ENCODE results near the gene DAB1. TPM values are rescaled to one million over a fixed set of nuclear protein-coding genes. Genes with fewer than 3 reads are reported as not detected.

The DAB1 gene
- total and polyA plus RNA-seq, 2 of the 8 experiments (the other 6 are each of a cell fraction or from before 2014, with no cell fraction given) = 4.4 to 11.8 TPM

GRCh38 chr1:57471995-57472394 is 48.1 kb upstream of the DAB1 start:
- H3K27ac ChIP-seq (ENCODE audit: low read depth, low read length) = no peak overlapping the region
- no peak for FAIRE-seq
- peaks cover 0 to 3% (median 0%) of the 10 kb centered on the region in 4 experiments; a peak in 2 of 7 replicates for H3K4me1 ChIP-seq (replicated peaks in 1 of 4; ENCODE audit: control insufficient read depth in 3 of 4, insufficient read depth in 4 of 4, low read length in 3 of 4)
- H3K23me2 ChIP-seq (ENCODE audit: low read depth, low read length) = no peaks in the 10 kb centered on the region
- H2BK20ac ChIP-seq (ENCODE audit: low read length) = peak overlapping the region; percentile 41; the same call in 1 of the 2 replicates
- no peak overlapping the region for H4K8ac ChIP-seq (ENCODE audit: extremely low read depth, insufficient read depth, low read length)
- TF ChIP-seq NRF1 (IDR thresholded peaks at IDR 0.05; ENCODE audit: low read depth, low read length) (no peak), ZNF274 (IDR thresholded peaks at IDR 0.05; ENCODE audit: borderline replicate concordance, extremely low read depth, low read length) (no peak), BRCA1 (IDR thresholded peaks at IDR 0.05; ENCODE audit: low read depth, low read length) (no peak), NANOG (IDR thresholded peaks at IDR 0.05; ENCODE audit: insufficient read depth, low read depth, low read length, poor library complexity, severe bottlenecking) (no peak), EZH2 (IDR thresholded peaks at IDR 0.05; ENCODE audit: low read depth, low read length, severe bottlenecking) (no peak), EGR1 (IDR thresholded peaks at IDR 0.05; ENCODE audit: borderline replicate concordance, low read depth, low read length) (no peak), RNF2 (IDR thresholded peaks at IDR 0.05; ENCODE audit: borderline replicate concordance, low read depth, low read length, missing control alignments, poor library complexity, severe bottlenecking) (no peak), CHD1 (IDR thresholded peaks at IDR 0.05; ENCODE audit: low read depth, low read length) (no peak), E2F6 (IDR thresholded peaks at IDR 0.05) (no peak), TAF7 (optimal IDR thresholded peaks at IDR 0.05; ENCODE audit: borderline replicate concordance, low read depth, low read length) (no peak), SP4 (IDR thresholded peaks at IDR 0.05; ENCODE audit: low read length) (no peak), JUN (IDR thresholded peaks at IDR 0.05; ENCODE audit: low read depth, low read length) (no peak), HDAC2 (IDR thresholded peaks at IDR 0.05; ENCODE audit: borderline replicate concordance in 1 of 2, low read depth in 2 of 2, low read length in 2 of 2) (no peak)
- no peaks in the 10 kb centered on the region for H4K20me1 ChIP-seq (replicated peaks in 1 of 2; ENCODE audit: control insufficient read depth in 1 of 2, insufficient read depth in 2 of 2, low read length in 2 of 2)
- no peak overlapping the region for H3K14ac ChIP-seq (ENCODE audit: insufficient read length)
- no peak overlapping the region for H2BK15ac ChIP-seq (ENCODE audit: low read length)
- ChIA-PET CTCF (ENCODE audit: partially characterized antibody) (interaction anchor here (0.8 kb wide), 1 partner anchor 12 kb away, joined by 3 read pairs; no protein-coding TSS in a partner anchor), POLR2A (ENCODE audit: partially characterized antibody) (no interaction called here)
- no peak overlapping the region for H3K4ac ChIP-seq (replicated peaks; ENCODE audit: insufficient read length, low read depth, low read length)
- H3K9ac ChIP-seq (replicated peaks in 1 of 4; ENCODE audit: extremely low read depth in 1 of 4, low read depth in 3 of 4, low read length in 3 of 4) = no peak overlapping the region
- no peak overlapping the region for H3K18ac ChIP-seq (ENCODE audit: extremely low read depth, low read length)
- H3K79me1 ChIP-seq (ENCODE audit: low read depth, low read length) = no peaks in the 10 kb centered on the region
- no peak overlapping the region for H4K5ac ChIP-seq (ENCODE audit: insufficient read length, low read depth, low read length)
- no peak overlapping the region for H3K23ac ChIP-seq (ENCODE audit: insufficient read length)
- 85% methylated on average over 2 of the region's 2 CpGs; no CpG with 5 or more reads in 1 of the 2 experiments for WGBS, 2 experiments (ENCODE audit: extremely low coverage in 1 of 2, insufficient coverage in 1 of 2, insufficient read length in 1 of 2, insufficient replicate concordance in 2 of 2, low coverage in 1 of 2, low lambda C conversion rate in 2 of 2, missing lambda C conversion rate in 1 of 2)
- H3K4me3 ChIP-seq (ENCODE audit: extremely low read depth in 1 of 4, insufficient read depth in 2 of 4, low read depth in 3 of 4, low read length in 4 of 4) = no peak overlapping the region
- H3K36me3 ChIP-seq (ENCODE audit: control insufficient read depth in 2 of 4, insufficient read depth in 4 of 4, low read length in 3 of 4) = no peaks in the 10 kb centered on the region
- no peak for DNase-seq (ENCODE audit: low read depth in 1 of 2, low spot score in 2 of 2)
- no peak overlapping the region for H2AFZ ChIP-seq (ENCODE audit: low read length)
- H2BK5ac ChIP-seq (ENCODE audit: low read depth, low read length) = no peak overlapping the region
- no peak overlapping the region for H3K4me2 ChIP-seq (ENCODE audit: insufficient read depth in 1 of 2, low read depth in 2 of 2, low read length in 2 of 2)
- H3K56ac ChIP-seq (replicated peaks; ENCODE audit: insufficient read length, low read depth, low read length) = no peak overlapping the region
- H3K27me3 ChIP-seq (replicated peaks in 1 of 4; ENCODE audit: control insufficient read depth in 3 of 4, extremely low read depth in 1 of 4, insufficient read depth in 3 of 4, low read length in 3 of 4) = peaks cover 0 to 1% (median 0%) of the 10 kb centered on the region in 4 experiments; a peak in 1 of 7 replicates
- no peak overlapping the region for H2AK5ac ChIP-seq (ENCODE audit: low read depth, low read length)
- H2BK120ac ChIP-seq (replicated peaks; ENCODE audit: low read depth, low read length) = no peak overlapping the region
- H3K9me3 ChIP-seq (ENCODE audit: insufficient read depth in 2 of 2, low read depth in 1 of 2, low read length in 1 of 2) = no peaks in the 10 kb centered on the region
- no peak overlapping the region for H2BK12ac ChIP-seq (ENCODE audit: low read depth, low read length)
- H4K91ac ChIP-seq (replicated peaks; ENCODE audit: insufficient read length, low read length) = no peak overlapping the region
- H3K79me2 ChIP-seq (ENCODE audit: control insufficient read depth in 1 of 2, insufficient read depth in 2 of 2, low read length in 2 of 2) = no peaks in the 10 kb centered on the region

All from H1 (cell line).